Psoas muscle (tissue), 8 donors: ENCODE data around the gene RPL23. TPM values are rescaled to one million over a fixed set of nuclear protein-coding genes. Genes with fewer than 3 reads are reported as not detected.

ENCODE experiments used
- ATAC-seq, 4 donors: fragments of 200-7000 bp; cut with Tn5 transposase; one replicate each; pipeline ENCODE4 v1.9.1; 2020; ENCODE audit warnings: moderate library complexity in 3 of 4, mild to moderate bottlenecking in 2 of 4
- DNase-seq, 2 donors: peaks; one replicate each; pipeline ENCODE4 v3.0.0-alpha.2; 2020
- H3K27ac ChIP-seq: fragments of 200-600 bp; one replicate; pipeline ENCODE4 v1.8.0; 2022
- H3K27me3 ChIP-seq, 3 donors: fragments of 200-600 bp in 1 of 3; one replicate each; pipeline versions ENCODE4 v1.6.1 to v1.8.0; 2013 to 2022; ENCODE audit warnings: low read length in 2 of 3, mild to moderate bottlenecking in 2 of 3, moderate library complexity in 1 of 3; ENCODE audit not compliant: insufficient read depth in 3 of 3
- H3K36me3 ChIP-seq, 2 donors: fragments of 200-600 bp in 1 of 2; one replicate each; pipeline versions ENCODE4 v1.6.1 to v1.8.0; 2013 to 2022; ENCODE audit warnings: low read depth in 1 of 2, mild to moderate bottlenecking in 1 of 2, moderate library complexity in 1 of 2; ENCODE audit not compliant: insufficient read depth in 1 of 2
- H3K4me1 ChIP-seq: fragments of 200-600 bp; one replicate; pipeline ENCODE4 v1.8.0; 2022
- H3K4me3 ChIP-seq: fragments of 200-600 bp; one replicate; pipeline ENCODE4 v1.8.0; 2022; ENCODE audit warnings: mild to moderate bottlenecking
- H3K9me3 ChIP-seq: fragments of 200-600 bp; one replicate; pipeline ENCODE4 v1.8.0; 2022
- WGBS, 3 donors: extraction: QIAGEN DNeasy Blood & Tissue Kit; methylation state at CpG; one replicate each; pipeline versions ENCODE4 v1.1.6 to v1.1.7; 2013; 5-methylcytosine and 5-hydroxymethylcytosine counted together
- intact Hi-C, 2 donors: fragments of 100-400 bp; cut with DNase I; formaldehyde crosslinking; loops; one replicate each; pipeline versions ENCODE4 v1.11.0 to v1.14.2; 2022
- polyA plus RNA-seq, 3 donors: library from polyadenylated mRNA; stranded (reverse); fragments of 200-250 nt; gene quantifications; one replicate each; pipeline ENCODE4 v1.2.3, GENCODE V29; 2013
- total RNA-seq, 4 donors: library from RNA; stranded (reverse); fragmentation: NEBNext Ultra II Directional in 2 of 4; extraction: Animal tissue kit (Norgen Biotek cat#: 25700) in 2 of 4; gene quantifications; one replicate each; pipeline versions ENCODE4 v1.2.1 to v1.2.4, GENCODE V29; 2021 to 2023
- TF ChIP-seq, protein P1 (sequence below): fragments of 200-600 bp; IDR thresholded peaks from one replicate; pipeline ENCODE4 v1.8.0; 2022; ENCODE audit warnings: antibody characterized with exemption
- donor health status: healthy with polysubstance abuse.
- donor health status: DM: no; HTN: no; CAD: no; lungs with moderate emphysema.
- donor health status: Bipolar disorder and iron deficiency.
- donor health status: healthy.
- donor health status: DM: yes; HTN: yes; CAD: no.
- donor health status: DM: no; HTN: no; CAD: no.
- donor health status: DM: no; HTN: no; CAD: no.
- donor health status: DM: yes; HTN: yes; CAD: no.

RPL23 gene
- total and polyA plus RNA-seq, 7 donors: 816 to 2,332 (median 1,006) TPM

DNA sequence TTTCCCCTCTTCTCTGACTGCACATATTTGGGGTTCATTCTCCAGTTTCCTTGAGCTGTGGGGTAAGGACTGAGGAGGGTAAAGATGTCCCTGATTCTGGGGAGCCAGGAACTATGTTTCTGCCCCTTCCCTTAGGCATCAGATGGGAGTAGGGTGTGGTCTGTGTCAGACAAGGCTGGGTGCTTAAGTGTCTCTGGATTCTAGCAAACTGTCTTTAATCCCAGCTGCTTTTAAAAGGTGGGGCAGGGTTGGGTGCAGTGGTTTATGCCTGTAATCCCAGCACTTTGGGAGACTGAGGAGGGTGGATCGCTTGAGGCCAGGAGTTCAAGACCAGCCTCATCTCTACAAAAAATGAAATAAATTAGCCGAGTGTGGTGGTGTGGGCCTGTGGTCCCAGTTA is 29.3 kb upstream of the RPL23 start:
- intact Hi-C loops: no loop called here
- H3K36me3 ChIP-seq: peaks cover 0 to 34% of the 10 kb centered on the region in 2 donors
- no peak for ATAC-seq
- WGBS, 3 donors: 83 to 88% (median 87%) methylated on average over 2 of the region's 2 CpGs
- TF ChIP-seq, protein P1, sequence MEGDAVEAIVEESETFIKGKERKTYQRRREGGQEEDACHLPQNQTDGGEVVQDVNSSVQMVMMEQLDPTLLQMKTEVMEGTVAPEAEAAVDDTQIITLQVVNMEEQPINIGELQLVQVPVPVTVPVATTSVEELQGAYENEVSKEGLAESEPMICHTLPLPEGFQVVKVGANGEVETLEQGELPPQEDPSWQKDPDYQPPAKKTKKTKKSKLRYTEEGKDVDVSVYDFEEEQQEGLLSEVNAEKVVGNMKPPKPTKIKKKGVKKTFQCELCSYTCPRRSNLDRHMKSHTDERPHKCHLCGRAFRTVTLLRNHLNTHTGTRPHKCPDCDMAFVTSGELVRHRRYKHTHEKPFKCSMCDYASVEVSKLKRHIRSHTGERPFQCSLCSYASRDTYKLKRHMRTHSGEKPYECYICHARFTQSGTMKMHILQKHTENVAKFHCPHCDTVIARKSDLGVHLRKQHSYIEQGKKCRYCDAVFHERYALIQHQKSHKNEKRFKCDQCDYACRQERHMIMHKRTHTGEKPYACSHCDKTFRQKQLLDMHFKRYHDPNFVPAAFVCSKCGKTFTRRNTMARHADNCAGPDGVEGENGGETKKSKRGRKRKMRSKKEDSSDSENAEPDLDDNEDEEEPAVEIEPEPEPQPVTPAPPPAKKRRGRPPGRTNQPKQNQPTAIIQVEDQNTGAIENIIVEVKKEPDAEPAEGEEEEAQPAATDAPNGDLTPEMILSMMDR: no peak
- peaks cover 43% of the 10 kb centered on the region for H3K4me1 ChIP-seq
- peak overlapping the region; percentile 0 for H3K27ac ChIP-seq
- no peaks in the 10 kb centered on the region for H3K9me3 ChIP-seq
- DNase-seq: no peak
- H3K27me3 ChIP-seq: no peaks in the 10 kb centered on the region
- no peak overlapping the region for H3K4me3 ChIP-seq

DNA sequence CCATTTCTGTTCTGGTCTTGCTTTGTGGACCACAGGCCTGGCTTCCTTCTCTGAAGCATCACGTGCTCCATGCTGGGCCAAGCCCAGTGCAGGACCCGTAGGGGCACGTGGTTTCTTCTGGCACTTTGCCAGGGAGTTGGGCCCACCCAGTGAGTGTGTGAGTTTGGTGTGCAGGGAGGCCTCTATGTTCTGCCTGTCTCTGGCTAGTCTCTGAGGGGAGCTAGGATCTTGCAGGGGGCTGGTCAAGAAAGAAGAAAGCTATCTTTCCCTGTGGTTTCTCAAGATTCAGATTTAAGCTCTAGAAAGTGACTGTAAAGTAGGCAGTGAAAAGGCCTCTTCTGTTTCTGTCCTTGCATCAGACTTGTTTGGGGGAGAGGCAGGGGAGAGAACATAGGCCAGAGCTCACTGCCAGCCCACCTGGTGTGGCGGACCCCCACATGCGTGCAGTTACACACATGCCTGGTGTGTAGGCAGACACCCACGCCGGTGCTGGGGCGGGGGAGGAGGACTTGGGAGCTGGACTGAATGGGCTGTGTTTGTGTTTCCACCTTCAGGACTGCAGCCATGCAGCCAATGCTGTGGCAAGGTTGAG is 28.2 kb upstream of the RPL23 start:
- intact Hi-C loops: no loop called here
- 29 to 39% (median 36%) methylated on average over 8 of the region's 8 CpGs for WGBS, 3 donors
- TF ChIP-seq, protein P1: no peak
- peak; percentile 39 to 57 (median 52) for ATAC-seq
- DNase-seq: peak; percentile 75 to 85
- no peaks in the 10 kb centered on the region for H3K9me3 ChIP-seq
- no peak overlapping the region for H3K4me3 ChIP-seq
- peaks cover 0 to 29% of the 10 kb centered on the region in 2 donors for H3K36me3 ChIP-seq
- no peaks in the 10 kb centered on the region for H3K27me3 ChIP-seq
- peaks cover 33% of the 10 kb centered on the region for H3K4me1 ChIP-seq
- peak overlapping the region; percentile 16 for H3K27ac ChIP-seq

DNA sequence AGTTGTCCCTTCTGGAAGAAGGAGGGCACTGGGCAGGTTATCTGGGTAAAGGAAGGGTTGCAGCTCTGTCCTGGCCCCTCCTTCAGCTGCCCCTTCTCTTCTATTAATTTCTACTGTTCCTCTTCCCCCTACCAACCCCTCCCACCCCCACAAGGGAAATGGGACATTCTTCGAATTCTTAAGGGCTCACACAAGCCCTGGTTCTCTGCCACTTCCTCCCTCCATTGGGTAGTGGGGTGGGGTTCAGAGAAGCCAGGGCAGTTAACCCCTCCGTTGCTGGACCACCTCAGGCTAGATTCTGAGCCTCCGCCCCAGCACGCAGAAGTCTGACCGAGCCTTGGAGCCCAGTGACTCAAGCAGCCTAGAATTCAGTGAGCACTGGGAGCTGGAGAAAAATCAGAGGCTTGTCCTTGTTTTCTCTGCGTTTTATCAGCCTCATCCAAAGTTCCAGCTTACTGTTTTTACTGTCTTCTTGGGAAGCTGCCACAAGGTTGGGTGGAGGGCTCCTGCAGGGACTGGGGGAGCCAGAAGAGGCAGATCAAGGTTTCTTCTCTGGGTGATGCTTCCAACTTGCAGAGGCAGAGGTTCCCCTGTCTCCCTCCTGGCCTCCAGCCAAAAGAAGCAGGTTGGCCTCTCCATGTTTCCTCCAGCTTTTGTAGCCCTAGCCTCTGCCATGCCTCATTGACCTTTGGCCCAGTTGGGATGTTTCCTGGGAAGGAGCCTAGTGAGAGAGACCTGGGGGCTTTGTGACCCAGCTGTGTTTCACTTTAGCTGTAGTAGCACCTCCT is 26.6 kb upstream of the RPL23 start:
- TF ChIP-seq, protein P1: no peak
- Histone ChIP-seq H3K4me1 (peaks cover 35% of the 10 kb centered on the region), H3K9me3 (no peaks in the 10 kb centered on the region), H3K4me3 (no peak overlapping the region), H3K27ac (no peak overlapping the region), H3K36me3 (peaks cover 0 to 29% of the 10 kb centered on the region in 2 donors), H3K27me3 (no peaks in the 10 kb centered on the region)
- DNase-seq: peak in 1 of 2 donors; percentile 53
- intact Hi-C loops: no loop called here
- ATAC-seq: peak in 3 of 4 donors; percentile 39 to 53 (median 51)
- WGBS, 3 donors: 35 to 48% (median 42%) methylated on average over 6 of the region's 6 CpGs

DNA sequence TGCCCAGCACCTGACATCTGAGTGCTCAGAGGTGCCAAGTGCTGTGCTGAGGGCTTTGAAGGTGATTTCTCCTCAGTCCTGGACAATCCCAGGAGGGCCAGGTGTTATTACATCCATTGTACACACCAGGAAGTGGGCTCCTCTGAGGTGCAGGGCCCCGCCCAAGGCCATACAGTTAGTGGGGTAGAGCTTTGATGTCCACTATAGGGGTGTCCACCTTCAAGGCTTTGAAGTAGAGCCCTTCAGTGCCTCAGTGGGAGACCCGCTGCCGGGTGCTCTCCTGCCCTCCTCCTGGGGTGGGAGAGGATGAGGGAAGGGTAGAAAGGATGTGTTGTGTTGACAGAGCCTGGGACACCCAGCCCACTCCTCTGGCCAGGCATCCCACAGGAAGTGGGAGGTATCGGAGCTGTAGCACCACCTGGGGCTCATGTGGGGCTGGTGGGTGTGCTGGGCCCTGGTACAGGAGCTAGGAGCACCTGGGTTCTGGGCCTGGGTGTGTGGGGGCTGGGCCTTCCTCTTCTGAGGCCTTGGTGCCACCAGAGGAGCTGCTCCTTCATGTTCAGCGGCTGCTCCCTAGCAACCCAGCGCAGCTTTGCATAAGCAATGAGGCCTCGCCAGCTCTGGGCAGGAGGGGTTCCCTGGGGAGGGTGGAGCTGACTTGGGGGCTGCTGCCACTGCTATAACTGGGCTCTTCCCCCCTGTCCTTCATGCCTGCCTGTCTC is 23.8 kb upstream of the RPL23 start:
- ATAC-seq: no peak
- Histone ChIP-seq H3K27me3 (no peaks in the 10 kb centered on the region), H3K27ac (no peak overlapping the region), H3K36me3 (peaks cover 0 to 26% of the 10 kb centered on the region in 2 donors), H3K4me3 (no peak overlapping the region), H3K4me1 (peaks cover 52% of the 10 kb centered on the region), H3K9me3 (no peaks in the 10 kb centered on the region)
- intact Hi-C loops: no loop called here
- TF ChIP-seq, protein P1: no peak
- 55 to 68% (median 67%) methylated on average over 7 of the region's 7 CpGs for WGBS, 3 donors
- no peak for DNase-seq
